ENCODE measurements around the gene LCE3A. TPM values are rescaled to one million over a fixed set of nuclear protein-coding genes. Genes with fewer than 3 reads are reported as not detected.

The LCE3A gene
- total and polyA plus RNA-seq, 10 of the 15 experiments (the other 5 are each of a cell fraction or from before 2014, with no cell fraction given), result not detected

GRCh38 chr1:152577168-152577567, 45.7 kb downstream of the LCE3A start (continued):
- no peak for TF ChIP-seq TBL1XR1 (IDR thresholded peaks at IDR 0.05; ENCODE audit: low read depth, low read length)
- TF ChIP-seq, protein P1, sequence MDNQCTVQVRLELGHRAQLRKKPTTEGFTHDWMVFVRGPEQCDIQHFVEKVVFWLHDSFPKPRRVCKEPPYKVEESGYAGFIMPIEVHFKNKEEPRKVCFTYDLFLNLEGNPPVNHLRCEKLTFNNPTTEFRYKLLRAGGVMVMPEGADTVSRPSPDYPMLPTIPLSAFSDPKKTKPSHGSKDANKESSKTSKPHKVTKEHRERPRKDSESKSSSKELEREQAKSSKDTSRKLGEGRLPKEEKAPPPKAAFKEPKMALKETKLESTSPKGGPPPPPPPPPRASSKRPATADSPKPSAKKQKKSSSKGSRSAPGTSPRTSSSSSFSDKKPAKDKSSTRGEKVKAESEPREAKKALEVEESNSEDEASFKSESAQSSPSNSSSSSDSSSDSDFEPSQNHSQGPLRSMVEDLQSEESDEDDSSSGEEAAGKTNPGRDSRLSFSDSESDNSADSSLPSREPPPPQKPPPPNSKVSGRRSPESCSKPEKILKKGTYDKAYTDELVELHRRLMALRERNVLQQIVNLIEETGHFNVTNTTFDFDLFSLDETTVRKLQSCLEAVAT (IDR thresholded peaks at IDR 0.05), result no peak
- TF ChIP-seq FOXK2 (IDR thresholded peaks at IDR 0.05), result no peak
- TF ChIP-seq TCF12 (IDR thresholded peaks at IDR 0.05; ENCODE audit: low read depth, low read length), result no peak
- TF ChIP-seq, protein P2, sequence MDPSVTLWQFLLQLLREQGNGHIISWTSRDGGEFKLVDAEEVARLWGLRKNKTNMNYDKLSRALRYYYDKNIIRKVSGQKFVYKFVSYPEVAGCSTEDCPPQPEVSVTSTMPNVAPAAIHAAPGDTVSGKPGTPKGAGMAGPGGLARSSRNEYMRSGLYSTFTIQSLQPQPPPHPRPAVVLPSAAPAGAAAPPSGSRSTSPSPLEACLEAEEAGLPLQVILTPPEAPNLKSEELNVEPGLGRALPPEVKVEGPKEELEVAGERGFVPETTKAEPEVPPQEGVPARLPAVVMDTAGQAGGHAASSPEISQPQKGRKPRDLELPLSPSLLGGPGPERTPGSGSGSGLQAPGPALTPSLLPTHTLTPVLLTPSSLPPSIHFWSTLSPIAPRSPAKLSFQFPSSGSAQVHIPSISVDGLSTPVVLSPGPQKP (IDR thresholded peaks at IDR 0.05; ENCODE audit: low read depth, low read length), result no peak

Small RNA genes within 50 kb of the gene (small RNA-seq; reads per million reads assigned to genes)
- gene LCE3A (not detected), gene LCE3B (not detected)

Other genes with a start within 250 kb of the LCE3A start
Only the 7 nearest of the 21 such genes appear.
- not detected in 2 replicates for gene LCE3E, start 56.3 kb downstream of the LCE3A start, total RNA-seq (2014; rRNA removed)
- not detected in 2 replicates for gene LCE3E, start 56.3 kb downstream of the LCE3A start, total RNA-seq (2014; rRNA removed; fragmentation: Illumina TruSeq; extraction: Trizol)
- gene LCE3E, start 56.3 kb downstream of the LCE3A start, total RNA-seq (2021), result not detected in 2 replicates
- not detected in 2 replicates for gene LCE3E, start 56.3 kb downstream of the LCE3A start, polyA plus RNA-seq (2011; rRNA removed)
- gene LCE3E, start 56.3 kb downstream of the LCE3A start, polyA plus RNA-seq (2014; fragmentation: Illumina TruSeq; extraction: Trizol), result not detected in 2 replicates
- gene LCE3E, start 56.3 kb downstream of the LCE3A start, polyA plus RNA-seq (2014; fragmentation: Nextera tagmentation; extraction: Ambion mirVana), result not detected
- gene LCE3E, start 56.3 kb downstream of the LCE3A start, polyA plus RNA-seq (2014; rRNA removed), result not detected in 2 replicates
- gene LCE3E, start 56.3 kb downstream of the LCE3A start, polyA plus RNA-seq (2016; fragmentation: Nextera tagmentation; extraction: Ambion mirVana), result not detected
- not detected in 2 replicates for gene LCE3D, start 42.6 kb downstream of the LCE3A start, total RNA-seq (2014; rRNA removed)
- gene LCE3D, start 42.6 kb downstream of the LCE3A start, total RNA-seq (2014; rRNA removed; fragmentation: Illumina TruSeq; extraction: Trizol), result not detected in 2 replicates
- gene LCE3D, start 42.6 kb downstream of the LCE3A start, total RNA-seq (2021), result not detected in 2 replicates
- gene LCE3D, start 42.6 kb downstream of the LCE3A start, polyA plus RNA-seq (2011; rRNA removed), result not detected in 2 replicates
- not detected in 2 replicates for gene LCE3D, start 42.6 kb downstream of the LCE3A start, polyA plus RNA-seq (2014; fragmentation: Illumina TruSeq; extraction: Trizol)
- gene LCE3D, start 42.6 kb downstream of the LCE3A start, polyA plus RNA-seq (2014; fragmentation: Nextera tagmentation; extraction: Ambion mirVana), result not detected
- gene LCE3D, start 42.6 kb downstream of the LCE3A start, polyA plus RNA-seq (2014; rRNA removed), result 0.27 TPM in 1 of 2 replicates, not detected in the other
- gene LCE3D, start 42.6 kb downstream of the LCE3A start, polyA plus RNA-seq (2016; fragmentation: Nextera tagmentation; extraction: Ambion mirVana), result not detected
- not detected in 2 replicates for gene LCE3C, start 22.9 kb downstream of the LCE3A start, total RNA-seq (2014; rRNA removed)
- not detected in 2 replicates for gene LCE3C, start 22.9 kb downstream of the LCE3A start, total RNA-seq (2014; rRNA removed; fragmentation: Illumina TruSeq; extraction: Trizol)
- not detected in 2 replicates for gene LCE3C, start 22.9 kb downstream of the LCE3A start, total RNA-seq (2021)
- not detected in 2 replicates for gene LCE3C, start 22.9 kb downstream of the LCE3A start, polyA plus RNA-seq (2011; rRNA removed)
- gene LCE3C, start 22.9 kb downstream of the LCE3A start, polyA plus RNA-seq (2014; fragmentation: Illumina TruSeq; extraction: Trizol), result not detected in 2 replicates
- not detected for gene LCE3C, start 22.9 kb downstream of the LCE3A start, polyA plus RNA-seq (2014; fragmentation: Nextera tagmentation; extraction: Ambion mirVana)
- gene LCE3C, start 22.9 kb downstream of the LCE3A start, polyA plus RNA-seq (2014; rRNA removed), result not detected in 2 replicates
- not detected for gene LCE3C, start 22.9 kb downstream of the LCE3A start, polyA plus RNA-seq (2016; fragmentation: Nextera tagmentation; extraction: Ambion mirVana)
- not detected in 2 replicates for gene LCE3B, start 9.3 kb downstream of the LCE3A start, total RNA-seq (2014; rRNA removed)
- gene LCE3B, start 9.3 kb downstream of the LCE3A start, total RNA-seq (2014; rRNA removed; fragmentation: Illumina TruSeq; extraction: Trizol), result not detected in 2 replicates
- gene LCE3B, start 9.3 kb downstream of the LCE3A start, total RNA-seq (2021), result not detected in 2 replicates
- gene LCE3B, start 9.3 kb downstream of the LCE3A start, polyA plus RNA-seq (2011; rRNA removed), result not detected in 2 replicates
- gene LCE3B, start 9.3 kb downstream of the LCE3A start, polyA plus RNA-seq (2014; fragmentation: Illumina TruSeq; extraction: Trizol), result not detected in 2 replicates
- gene LCE3B, start 9.3 kb downstream of the LCE3A start, polyA plus RNA-seq (2014; fragmentation: Nextera tagmentation; extraction: Ambion mirVana), result not detected
- gene LCE3B, start 9.3 kb downstream of the LCE3A start, polyA plus RNA-seq (2014; rRNA removed), result not detected in 2 replicates
- gene LCE3B, start 9.3 kb downstream of the LCE3A start, polyA plus RNA-seq (2016; fragmentation: Nextera tagmentation; extraction: Ambion mirVana), result not detected
- gene LCE2D, start 40.3 kb upstream of the LCE3A start, total RNA-seq (2014; rRNA removed), result not detected in 2 replicates
- not detected in 2 replicates for gene LCE2D, start 40.3 kb upstream of the LCE3A start, total RNA-seq (2014; rRNA removed; fragmentation: Illumina TruSeq; extraction: Trizol)
- gene LCE2D, start 40.3 kb upstream of the LCE3A start, total RNA-seq (2021), result not detected in 2 replicates
- gene LCE2D, start 40.3 kb upstream of the LCE3A start, polyA plus RNA-seq (2011; rRNA removed), result not detected in 2 replicates
- not detected in 2 replicates for gene LCE2D, start 40.3 kb upstream of the LCE3A start, polyA plus RNA-seq (2014; fragmentation: Illumina TruSeq; extraction: Trizol)
- not detected for gene LCE2D, start 40.3 kb upstream of the LCE3A start, polyA plus RNA-seq (2014; fragmentation: Nextera tagmentation; extraction: Ambion mirVana)
- not detected in 2 replicates for gene LCE2D, start 40.3 kb upstream of the LCE3A start, polyA plus RNA-seq (2014; rRNA removed)
- gene LCE2D, start 40.3 kb upstream of the LCE3A start, polyA plus RNA-seq (2016; fragmentation: Nextera tagmentation; extraction: Ambion mirVana), result not detected
- not detected in 2 replicates for gene LCE2C, start 52.2 kb upstream of the LCE3A start, total RNA-seq (2014; rRNA removed)
- not detected in 2 replicates for gene LCE2C, start 52.2 kb upstream of the LCE3A start, total RNA-seq (2014; rRNA removed; fragmentation: Illumina TruSeq; extraction: Trizol)
- gene LCE2C, start 52.2 kb upstream of the LCE3A start, total RNA-seq (2021), result not detected in 2 replicates
- not detected in 2 replicates for gene LCE2C, start 52.2 kb upstream of the LCE3A start, polyA plus RNA-seq (2011; rRNA removed)
- not detected in 2 replicates for gene LCE2C, start 52.2 kb upstream of the LCE3A start, polyA plus RNA-seq (2014; fragmentation: Illumina TruSeq; extraction: Trizol)
- gene LCE2C, start 52.2 kb upstream of the LCE3A start, polyA plus RNA-seq (2014; fragmentation: Nextera tagmentation; extraction: Ambion mirVana), result not detected
- gene LCE2C, start 52.2 kb upstream of the LCE3A start, polyA plus RNA-seq (2014; rRNA removed), result not detected in 2 replicates
- not detected for gene LCE2C, start 52.2 kb upstream of the LCE3A start, polyA plus RNA-seq (2016; fragmentation: Nextera tagmentation; extraction: Ambion mirVana)
- gene LCE2B, start 63.0 kb upstream of the LCE3A start, total RNA-seq (2014; rRNA removed), result not detected in 2 replicates
- gene LCE2B, start 63.0 kb upstream of the LCE3A start, total RNA-seq (2014; rRNA removed; fragmentation: Illumina TruSeq; extraction: Trizol), result not detected in 2 replicates
- gene LCE2B, start 63.0 kb upstream of the LCE3A start, total RNA-seq (2021), result not detected in 2 replicates
- gene LCE2B, start 63.0 kb upstream of the LCE3A start, polyA plus RNA-seq (2011; rRNA removed), result not detected in 2 replicates
- gene LCE2B, start 63.0 kb upstream of the LCE3A start, polyA plus RNA-seq (2014; fragmentation: Illumina TruSeq; extraction: Trizol), result not detected in 2 replicates
- not detected for gene LCE2B, start 63.0 kb upstream of the LCE3A start, polyA plus RNA-seq (2014; fragmentation: Nextera tagmentation; extraction: Ambion mirVana)
- gene LCE2B, start 63.0 kb upstream of the LCE3A start, polyA plus RNA-seq (2014; rRNA removed), result not detected in 2 replicates
- gene LCE2B, start 63.0 kb upstream of the LCE3A start, polyA plus RNA-seq (2016; fragmentation: Nextera tagmentation; extraction: Ambion mirVana), result not detected